Nucleus accumbens (tissue), 56 donors: ENCODE data around the gene PARD3B.
A peak's percentile ranks its signal among the peaks of the same experiment; 100 is the strongest.

Source experiments
- DNase-seq, 56 donors: peaks; one replicate each; lab custom pipeline; 2025; lab: John Stamatoyannopoulos, UW

PARD3B gene

DNA sequence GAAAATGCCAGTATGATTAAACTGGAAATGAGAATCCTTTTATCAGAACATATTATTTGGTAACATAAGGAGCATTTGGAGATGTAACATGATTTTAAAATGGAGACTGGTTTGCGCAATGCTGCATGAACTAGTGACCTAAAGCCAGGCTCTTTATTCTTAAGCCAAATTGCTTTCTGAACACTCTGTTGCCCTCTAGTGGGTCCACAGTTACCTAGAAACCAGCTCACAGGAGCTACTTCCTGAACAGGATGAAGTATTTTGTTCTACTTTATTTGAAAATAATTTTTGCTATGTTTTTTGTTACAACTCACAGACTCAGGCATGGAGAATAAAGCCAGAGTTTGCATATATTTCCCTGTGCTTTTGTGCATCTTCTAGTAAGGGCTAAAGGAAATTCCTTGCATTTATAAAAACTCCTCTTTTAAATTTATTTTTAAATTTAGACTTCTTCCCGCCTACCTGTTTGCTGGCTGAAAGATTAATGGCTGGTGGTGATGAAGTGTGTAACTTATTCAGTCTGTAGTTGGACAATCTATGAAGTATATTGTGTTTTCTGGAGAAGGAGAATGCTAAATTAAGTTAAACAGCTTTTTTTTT lies 146.7 kb downstream of the PARD3B start:
- DNase-seq: peak in 24 of 56 donors; percentile 0 to 64 (median 5)

DNA sequence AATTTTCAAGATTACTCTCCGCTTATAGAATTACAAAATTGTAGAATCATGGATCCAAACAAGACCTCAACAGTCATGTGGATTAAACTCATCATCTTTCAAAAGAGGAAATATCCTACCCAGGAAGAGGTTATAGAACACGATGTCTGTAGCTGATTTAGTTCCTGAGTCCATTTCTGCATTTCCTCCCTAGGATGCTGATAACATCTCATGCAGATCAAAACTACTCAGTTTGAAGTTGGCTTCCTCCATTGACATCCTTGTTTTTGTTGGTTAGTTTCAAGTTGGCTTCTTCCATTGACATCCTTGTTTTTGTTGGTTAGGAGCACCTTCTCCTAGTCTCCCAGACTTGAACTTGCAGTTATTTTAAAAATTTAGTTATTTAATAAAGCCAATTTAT lies 147.5 kb downstream of the PARD3B start:
- no peak for DNase-seq

DNA sequence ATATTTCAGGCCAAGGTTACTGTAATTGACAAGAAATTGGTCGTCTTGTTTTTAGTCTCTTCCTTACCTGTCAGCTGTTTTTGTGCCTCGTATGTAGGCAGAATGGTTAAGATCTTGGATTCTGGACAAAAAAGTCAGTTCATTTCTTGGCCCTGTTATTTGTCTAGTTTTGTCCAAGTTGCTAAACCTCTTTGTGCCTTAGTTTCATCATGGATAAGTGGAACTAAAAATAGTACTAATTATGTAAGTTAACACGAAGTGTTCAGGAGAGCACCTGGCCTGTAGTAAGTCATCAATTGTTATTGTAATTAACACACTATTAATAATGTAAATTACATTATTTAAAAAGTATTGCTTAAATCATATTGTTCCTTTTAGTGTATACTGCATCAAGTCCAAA lies 148.0 kb downstream of the PARD3B start:
- DNase-seq: no peak

- DNase-seq: no peak
These were observed 150.2 kb downstream of the PARD3B start for GRCh38 chr2:204695506-204695905.

DNA sequence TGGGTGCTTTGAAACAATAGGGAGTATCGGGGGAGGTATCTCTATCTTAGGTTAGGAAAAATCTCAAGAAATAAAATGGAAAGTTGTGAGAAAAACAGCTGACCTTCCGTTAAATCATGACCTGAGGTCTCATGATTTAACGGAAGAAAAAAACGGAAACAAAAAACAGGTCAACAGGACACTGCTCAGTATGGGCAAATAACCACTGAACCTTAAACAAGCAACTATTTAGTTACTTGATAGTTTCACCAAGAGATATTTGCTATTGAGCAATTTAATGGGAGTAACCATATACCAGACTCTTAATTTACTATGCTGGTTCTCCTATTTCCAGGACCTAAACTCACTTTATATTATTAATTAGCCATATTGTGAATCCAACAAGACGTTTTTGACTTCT lies 150.8 kb downstream of the PARD3B start:
- DNase-seq: no peak

DNA sequence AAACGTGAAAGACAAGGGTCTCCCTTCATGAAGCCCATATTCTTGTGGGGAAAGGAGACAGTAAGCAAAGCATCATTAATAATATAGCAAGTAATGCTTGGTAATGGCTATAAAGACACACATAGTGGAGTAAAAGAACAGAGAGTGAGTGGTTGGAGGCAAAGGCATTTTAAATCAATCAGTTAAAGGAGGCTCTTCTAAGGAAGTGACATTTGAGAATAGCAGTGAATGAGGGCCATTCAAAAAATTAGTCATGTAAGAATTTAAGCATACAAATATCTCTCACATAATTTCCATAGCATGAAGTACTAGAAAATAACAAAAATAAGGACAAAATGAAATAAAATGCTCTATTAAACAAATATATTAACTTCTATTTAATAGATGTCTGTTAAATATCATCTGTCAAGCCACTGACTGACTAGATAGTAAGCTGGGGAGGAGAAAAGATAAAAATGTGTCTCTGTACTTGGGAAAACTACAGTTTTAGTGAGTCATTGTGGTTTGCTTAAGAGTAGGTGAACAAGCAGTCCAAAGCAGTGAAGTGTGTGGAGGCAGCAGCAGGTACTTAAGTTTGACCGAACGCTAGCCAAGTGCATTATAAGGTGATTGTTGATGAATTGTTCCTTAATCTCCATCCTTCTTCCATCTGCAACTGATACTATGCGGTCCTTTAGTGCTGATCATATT lies 160.1 kb downstream of the PARD3B start:
- no peak for DNase-seq

DNA sequence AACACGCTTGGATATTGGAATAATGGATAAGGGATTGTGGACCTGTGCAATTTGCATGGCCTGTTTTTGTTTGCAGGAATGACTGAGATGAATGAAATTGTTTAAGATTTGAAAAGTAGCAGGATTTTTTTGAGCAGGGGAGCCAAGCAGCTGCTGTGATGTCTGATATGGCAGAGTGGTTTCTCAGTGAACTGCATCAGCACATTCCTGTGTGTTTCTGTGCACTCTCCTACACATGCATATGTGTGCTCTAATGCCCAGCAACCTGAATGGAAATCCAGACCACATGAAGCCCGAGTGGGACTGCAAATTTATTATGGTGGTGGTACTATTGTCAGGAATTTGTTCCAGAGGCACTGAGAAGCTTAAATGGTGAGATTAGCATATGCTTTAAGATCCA lies 161.7 kb downstream of the PARD3B start:
- no peak for DNase-seq

DNA sequence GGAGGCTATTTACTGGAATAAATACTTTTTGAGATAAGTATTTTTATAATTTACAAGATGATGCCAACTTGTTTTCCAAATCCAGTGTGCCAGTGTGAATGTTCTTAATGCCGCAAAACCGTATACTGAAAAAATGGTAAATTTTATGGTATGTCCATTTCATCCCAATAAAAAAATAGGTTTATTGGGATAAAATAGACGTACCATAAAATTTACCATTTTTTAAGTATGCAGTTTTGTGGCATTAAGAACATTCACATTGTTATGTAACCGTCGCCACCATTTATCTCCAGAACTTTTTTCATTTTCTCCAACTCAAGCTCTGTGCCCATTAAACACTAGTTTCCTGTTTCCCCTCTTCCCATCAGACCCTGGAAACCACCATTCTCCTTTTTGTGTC lies 167.9 kb downstream of the PARD3B start:
- no peak for DNase-seq

GRCh38 chr2:204715361-204715760 lies 170.1 kb downstream of the PARD3B start:
- no peak for DNase-seq

GRCh38 chr2:204717591-204717990 lies 172.3 kb downstream of the PARD3B start:
- no peak for DNase-seq

- no peak for DNase-seq
These were observed 173.3 kb downstream of the PARD3B start for GRCh38 chr2:204718607-204719006.

GRCh38 chr2:204720874-204721273 lies 175.6 kb downstream of the PARD3B start:
- no peak for DNase-seq

DNA sequence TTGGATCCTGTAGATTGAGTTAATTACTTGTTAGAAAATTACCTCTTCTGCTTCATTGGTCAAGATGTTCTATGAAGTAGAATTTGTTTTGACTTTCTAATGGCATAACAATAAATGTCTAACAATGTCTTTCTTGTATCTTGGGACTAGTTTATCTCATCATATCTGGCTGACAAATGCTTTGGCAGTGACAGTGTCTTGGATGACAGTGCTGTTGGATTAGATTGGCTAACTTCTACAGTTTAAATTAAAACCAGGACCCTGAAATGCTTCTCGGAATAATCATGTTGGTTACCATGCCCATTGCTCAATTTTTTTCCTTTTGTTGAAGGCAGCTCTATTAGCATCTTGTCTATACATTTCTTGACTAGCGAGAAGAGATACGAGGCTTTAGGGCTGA lies 176.9 kb downstream of the PARD3B start:
- no peak for DNase-seq

GRCh38 chr2:204722691-204723090 lies 177.4 kb downstream of the PARD3B start:
- no peak for DNase-seq

DNA sequence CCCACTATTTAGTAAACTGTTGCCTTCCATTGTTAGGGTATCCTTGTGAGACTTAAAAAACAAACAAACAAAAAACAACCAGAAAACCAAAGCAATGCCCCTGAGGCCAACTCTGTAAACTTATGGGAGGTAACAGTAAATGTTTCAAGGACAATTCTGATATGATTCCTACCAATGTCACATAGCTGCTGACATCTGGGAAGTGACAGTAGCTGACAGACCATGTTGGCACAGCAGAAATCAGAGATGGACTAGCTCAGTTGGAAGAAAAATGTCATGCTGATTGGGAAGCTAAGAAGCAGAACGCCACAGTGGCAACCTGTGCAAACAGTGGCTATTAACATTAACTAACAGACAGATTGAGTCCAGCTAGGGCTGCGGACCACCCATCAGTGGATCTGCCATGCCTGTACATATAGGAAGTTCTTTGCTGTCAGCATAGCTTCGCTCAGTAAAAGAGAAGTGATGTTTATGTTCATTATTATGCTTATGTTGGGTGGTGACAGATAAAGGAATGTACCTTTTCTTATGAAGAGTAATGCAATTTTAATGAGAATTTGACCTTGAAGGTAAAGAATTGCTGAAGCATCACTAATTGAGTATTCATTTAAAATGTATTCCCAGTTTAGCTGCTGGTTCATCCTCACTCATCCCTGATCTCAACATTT lies 180.6 kb downstream of the PARD3B start:
- no peak for DNase-seq

GRCh38 chr2:204726831-204727230 lies 181.6 kb downstream of the PARD3B start:
- DNase-seq: no peak

DNA sequence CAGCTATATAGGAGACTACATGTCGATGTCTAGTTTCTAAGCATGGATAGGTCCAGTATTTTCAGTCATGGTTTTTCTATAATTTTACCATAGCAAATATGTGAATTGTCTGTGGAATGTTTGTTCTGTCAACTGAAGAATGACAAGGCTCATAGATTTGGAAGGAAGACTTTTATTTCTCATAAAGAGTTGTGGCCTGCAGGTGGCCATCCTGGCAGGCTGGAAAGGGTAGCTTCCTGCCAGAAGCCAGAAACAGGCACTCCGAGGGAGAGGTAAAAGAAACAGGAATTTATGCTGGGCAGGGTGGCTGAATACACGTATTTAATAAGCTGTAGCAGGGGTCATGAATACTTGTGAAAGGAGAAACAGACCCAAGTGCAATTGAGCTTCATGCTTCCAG lies 182.1 kb downstream of the PARD3B start:
- DNase-seq: no peak

GRCh38 chr2:204730603-204731002 lies 185.3 kb downstream of the PARD3B start:
- DNase-seq: no peak

DNA sequence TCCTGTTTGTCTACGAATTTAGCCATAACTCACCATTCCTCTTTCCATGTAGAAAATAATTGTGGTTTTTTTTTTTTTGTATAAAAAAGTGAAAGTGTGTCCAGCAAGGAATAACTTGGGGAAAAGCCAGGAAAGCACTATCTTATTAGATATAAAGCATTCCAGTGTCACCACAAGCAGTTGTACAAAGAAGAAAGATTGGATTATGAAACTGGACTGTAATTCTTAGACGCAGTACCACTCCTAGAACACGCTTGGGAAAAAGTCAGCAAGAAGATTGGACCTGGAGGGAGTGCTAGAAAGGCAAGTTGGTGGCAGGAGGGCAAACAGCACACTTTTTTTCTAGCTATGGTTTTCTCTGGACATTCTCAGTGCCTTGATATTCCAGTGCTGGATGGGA lies 186.7 kb downstream of the PARD3B start:
- DNase-seq: no peak

DNA sequence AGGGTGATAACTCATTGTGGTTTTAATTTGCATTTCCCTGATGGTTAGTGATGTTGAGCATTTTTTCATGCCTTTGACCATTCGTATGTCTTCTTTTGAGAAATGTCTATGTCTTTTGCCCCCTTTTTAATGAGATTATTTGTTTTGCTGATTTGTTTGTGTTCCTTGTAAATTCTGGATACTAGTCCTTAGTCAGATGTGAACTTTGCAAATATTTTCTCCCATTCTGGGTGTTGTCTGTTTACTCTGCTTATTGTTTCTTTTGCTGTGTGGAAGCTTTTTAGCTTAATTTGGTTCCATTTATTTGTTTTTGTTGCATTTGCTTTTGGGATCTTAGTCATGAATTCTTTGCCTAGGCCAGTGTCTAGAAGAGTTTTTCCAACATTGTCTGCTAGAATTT lies 192.0 kb downstream of the PARD3B start:
- no peak for DNase-seq

- DNase-seq: no peak
These were observed 193.4 kb downstream of the PARD3B start for GRCh38 chr2:204738721-204739120.

DNA sequence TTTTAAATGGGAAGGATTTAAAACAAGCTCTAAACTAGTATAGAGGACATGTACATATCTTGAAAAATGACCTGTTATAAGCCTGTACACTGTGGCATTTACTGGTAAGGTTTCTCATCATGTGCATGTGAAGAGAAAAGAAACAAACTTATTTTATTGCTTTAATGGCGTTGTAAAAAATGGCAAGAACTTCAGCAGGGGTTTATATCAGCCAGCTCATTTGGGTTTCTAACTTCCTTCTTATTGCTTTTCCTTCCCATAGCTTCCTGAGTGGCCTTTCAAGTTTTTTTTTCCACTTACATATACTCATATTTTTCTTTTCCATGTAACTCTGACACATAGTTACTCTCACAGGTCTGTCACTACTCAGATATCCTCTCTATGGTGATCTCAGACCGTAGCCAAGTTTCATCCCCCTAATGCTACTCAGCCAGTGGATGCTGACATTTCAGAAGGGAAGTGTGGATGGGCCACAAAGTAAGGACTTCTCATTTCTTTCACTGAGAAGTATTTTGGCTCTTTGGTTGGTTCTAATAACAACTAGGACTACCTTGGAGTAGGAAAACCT lies 198.2 kb downstream of the PARD3B start:
- DNase-seq: no peak
